ENCODE data around the gene GALP.
"Not testable (repeated sequence)": the region's sequence is repeated elsewhere in the genome, so short reads cannot be mapped to it uniquely, and the experiment has no call there.

The GALP gene

DNA sequence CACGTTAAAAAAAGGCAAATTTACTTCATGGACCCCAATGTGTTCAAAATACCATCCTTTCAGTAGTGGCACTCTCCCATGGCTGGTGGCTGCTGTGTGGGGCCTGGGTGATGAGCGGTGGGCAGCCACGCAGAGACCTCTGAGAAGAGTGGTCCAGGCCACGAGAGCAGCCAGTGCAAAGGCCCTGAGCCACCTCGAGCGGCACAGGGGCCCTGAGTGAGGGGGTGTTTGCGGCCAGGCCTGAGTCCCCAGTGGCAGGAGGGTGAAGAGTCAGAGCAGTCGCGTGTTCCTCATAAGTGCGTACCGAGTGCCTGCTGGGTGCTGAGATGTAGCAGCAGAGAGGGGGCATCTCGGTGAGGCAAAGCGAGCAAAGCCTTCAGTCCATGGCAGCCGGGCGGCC, 27.7 kb upstream of the GALP start:
- H2AFZ ChIP-seq (ENCODE audit: low read depth, low read length): no peak overlapping the region
- peaks cover 26% of the 10 kb centered on the region for H3K36me3 ChIP-seq (replicated peaks; ENCODE audit: low read depth, low read length)
- H3K4me2 ChIP-seq (ENCODE audit: low read length): no peak overlapping the region
- TF ChIP-seq, protein P1, sequence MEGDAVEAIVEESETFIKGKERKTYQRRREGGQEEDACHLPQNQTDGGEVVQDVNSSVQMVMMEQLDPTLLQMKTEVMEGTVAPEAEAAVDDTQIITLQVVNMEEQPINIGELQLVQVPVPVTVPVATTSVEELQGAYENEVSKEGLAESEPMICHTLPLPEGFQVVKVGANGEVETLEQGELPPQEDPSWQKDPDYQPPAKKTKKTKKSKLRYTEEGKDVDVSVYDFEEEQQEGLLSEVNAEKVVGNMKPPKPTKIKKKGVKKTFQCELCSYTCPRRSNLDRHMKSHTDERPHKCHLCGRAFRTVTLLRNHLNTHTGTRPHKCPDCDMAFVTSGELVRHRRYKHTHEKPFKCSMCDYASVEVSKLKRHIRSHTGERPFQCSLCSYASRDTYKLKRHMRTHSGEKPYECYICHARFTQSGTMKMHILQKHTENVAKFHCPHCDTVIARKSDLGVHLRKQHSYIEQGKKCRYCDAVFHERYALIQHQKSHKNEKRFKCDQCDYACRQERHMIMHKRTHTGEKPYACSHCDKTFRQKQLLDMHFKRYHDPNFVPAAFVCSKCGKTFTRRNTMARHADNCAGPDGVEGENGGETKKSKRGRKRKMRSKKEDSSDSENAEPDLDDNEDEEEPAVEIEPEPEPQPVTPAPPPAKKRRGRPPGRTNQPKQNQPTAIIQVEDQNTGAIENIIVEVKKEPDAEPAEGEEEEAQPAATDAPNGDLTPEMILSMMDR (IDR thresholded peaks at IDR 0.05; ENCODE audit: low read depth, low read length): no peak
- TF ChIP-seq EZH2phosphoT487 (IDR thresholded peaks at IDR 0.05; ENCODE audit: low read depth): no peak
- no peaks in the 10 kb centered on the region for H3K27me3 ChIP-seq (ENCODE audit: low read depth, low read length)
- H3K9ac ChIP-seq (ENCODE audit: low read length): no peak overlapping the region
- no peaks in the 10 kb centered on the region for H3K9me3 ChIP-seq (ENCODE audit: insufficient read depth, low read length)
- H3K79me2 ChIP-seq (ENCODE audit: low read length): peaks cover 56% of the 10 kb centered on the region
- peaks cover 16% of the 10 kb centered on the region; the same call in 1 of the 2 replicates for H4K20me1 ChIP-seq (ENCODE audit: insufficient read depth, low read length)
- H3K4me1 ChIP-seq (ENCODE audit: low read length): no peaks in the 10 kb centered on the region
- H3K4me3 ChIP-seq (ENCODE audit: low read length): no peak overlapping the region
- no peak overlapping the region for H3K27ac ChIP-seq (ENCODE audit: low read length)

DNA sequence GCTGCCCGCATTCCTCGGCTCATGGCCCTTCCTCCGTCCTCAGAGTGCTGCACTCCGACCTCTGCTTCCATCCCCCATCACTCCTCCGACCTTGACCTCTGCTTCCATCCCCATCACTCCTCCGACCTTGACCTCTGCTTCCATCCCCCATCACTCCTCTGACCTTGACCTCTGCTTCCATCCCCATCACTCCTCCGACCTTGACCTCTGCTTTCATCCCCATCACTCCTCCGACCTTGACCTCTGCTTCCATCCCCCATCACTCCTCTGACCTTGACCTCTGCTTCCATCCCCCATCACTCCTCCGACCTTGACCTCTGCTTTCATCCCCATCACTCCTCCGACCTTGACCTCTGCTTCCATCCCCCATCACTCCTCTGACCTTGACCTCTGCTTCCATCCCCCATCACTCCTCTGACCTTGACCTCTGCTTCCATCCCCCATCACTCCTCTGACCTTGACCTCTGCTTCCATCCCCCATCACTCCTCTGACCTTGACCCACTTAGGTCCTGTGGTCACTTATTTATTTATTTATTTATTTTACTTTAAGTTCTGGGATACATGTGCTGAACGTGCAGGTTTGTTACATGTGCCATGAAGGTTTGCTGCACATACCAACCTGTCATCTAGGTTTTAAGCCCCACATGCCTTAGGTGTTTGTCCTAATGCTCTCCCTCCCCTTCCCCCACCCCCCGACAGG, 26.7 kb upstream of the GALP start:
- H3K9ac ChIP-seq (ENCODE audit: low read length); H3K27me3 ChIP-seq (ENCODE audit: low read depth, low read length); H3K4me2 ChIP-seq (ENCODE audit: low read length); H3K9me3 ChIP-seq (ENCODE audit: insufficient read depth, low read length); H3K27ac ChIP-seq (ENCODE audit: low read length); H3K4me1 ChIP-seq (ENCODE audit: low read length); H3K4me3 ChIP-seq (ENCODE audit: low read length); H2AFZ ChIP-seq (ENCODE audit: low read depth, low read length): not testable (repeated sequence)
- Histone ChIP-seq H4K20me1 (ENCODE audit: insufficient read depth, low read length) (peaks cover 18% of the 10 kb centered on the region; the same call in 1 of the 2 replicates), H3K36me3 (replicated peaks; ENCODE audit: low read depth, low read length) (peaks cover 26% of the 10 kb centered on the region), H3K79me2 (ENCODE audit: low read length) (peaks cover 50% of the 10 kb centered on the region)

DNA sequence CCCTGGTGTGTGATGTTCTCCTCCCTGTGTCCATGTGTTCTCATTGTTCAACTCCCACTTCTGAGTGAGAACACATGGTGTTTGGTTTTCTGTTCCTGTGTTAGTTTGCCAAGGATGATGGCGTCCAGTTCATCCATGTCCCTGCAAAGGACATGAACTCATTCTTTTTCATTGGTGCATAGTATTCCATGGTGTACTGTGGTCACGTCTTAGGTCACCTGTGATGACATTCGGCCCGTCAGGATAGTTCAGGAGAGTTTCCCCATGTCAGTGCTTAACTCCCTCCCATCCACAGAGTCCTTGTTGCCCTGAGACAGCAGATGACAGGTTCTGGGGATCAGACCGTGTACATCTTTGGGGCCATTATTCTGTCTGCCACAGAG, 26.2 kb upstream of the GALP start:
- Histone ChIP-seq H3K4me3 (ENCODE audit: low read length) (no peak overlapping the region), H2AFZ (ENCODE audit: low read depth, low read length) (no peak overlapping the region), H3K27ac (ENCODE audit: low read length) (no peak overlapping the region), H3K4me2 (ENCODE audit: low read length) (no peak overlapping the region), H3K4me1 (ENCODE audit: low read length) (no peaks in the 10 kb centered on the region), H3K9ac (ENCODE audit: low read length) (no peak overlapping the region), H4K20me1 (ENCODE audit: insufficient read depth, low read length) (peaks cover 18% of the 10 kb centered on the region; the same call in 1 of the 2 replicates), H3K27me3 (ENCODE audit: low read depth, low read length) (no peaks in the 10 kb centered on the region), H3K79me2 (ENCODE audit: low read length) (peaks cover 45% of the 10 kb centered on the region), H3K9me3 (ENCODE audit: insufficient read depth, low read length) (no peaks in the 10 kb centered on the region), H3K36me3 (replicated peaks; ENCODE audit: low read depth, low read length) (peaks cover 26% of the 10 kb centered on the region)
- TF ChIP-seq, protein P1 (IDR thresholded peaks at IDR 0.05; ENCODE audit: low read depth, low read length): no peak
- TF ChIP-seq EZH2phosphoT487 (IDR thresholded peaks at IDR 0.05; ENCODE audit: low read depth): no peak

DNA sequence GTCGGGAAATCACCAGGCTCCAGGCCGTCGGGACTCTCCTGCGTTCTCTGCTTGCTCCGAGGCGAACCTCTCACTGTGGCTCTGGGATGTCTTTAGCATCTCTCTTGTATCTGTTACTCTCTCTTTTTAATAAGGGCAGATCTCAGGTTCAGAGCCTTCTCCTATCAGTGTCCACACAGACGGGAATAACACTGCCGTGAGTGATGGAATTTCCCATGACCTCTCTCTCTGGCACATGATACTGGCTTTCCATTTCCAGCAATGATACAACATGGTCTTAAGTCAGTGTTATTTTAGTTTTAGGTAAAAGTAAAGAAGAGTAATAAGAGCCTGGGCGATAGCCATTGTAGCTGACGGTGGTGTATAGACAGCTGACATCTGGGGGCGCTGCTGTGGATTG, 25.4 kb upstream of the GALP start:
- no peaks in the 10 kb centered on the region for H3K4me1 ChIP-seq (ENCODE audit: low read length)
- H4K20me1 ChIP-seq (ENCODE audit: insufficient read depth, low read length): peaks cover 18% of the 10 kb centered on the region; the same call in 1 of the 2 replicates
- no peak overlapping the region for H3K4me3 ChIP-seq (ENCODE audit: low read length)
- H3K9me3 ChIP-seq (ENCODE audit: insufficient read depth, low read length): no peaks in the 10 kb centered on the region
- TF ChIP-seq EZH2phosphoT487 (IDR thresholded peaks at IDR 0.05; ENCODE audit: low read depth): no peak
- TF ChIP-seq, protein P1 (IDR thresholded peaks at IDR 0.05; ENCODE audit: low read depth, low read length): no peak
- H3K27me3 ChIP-seq (ENCODE audit: low read depth, low read length): no peaks in the 10 kb centered on the region
- H3K27ac ChIP-seq (ENCODE audit: low read length): no peak overlapping the region
- no peak overlapping the region for H3K4me2 ChIP-seq (ENCODE audit: low read length)
- peaks cover 38% of the 10 kb centered on the region for H3K79me2 ChIP-seq (ENCODE audit: low read length)
- H3K36me3 ChIP-seq (replicated peaks; ENCODE audit: low read depth, low read length): peaks cover 30% of the 10 kb centered on the region
- H3K9ac ChIP-seq (ENCODE audit: low read length): no peak overlapping the region
- no peak overlapping the region for H2AFZ ChIP-seq (ENCODE audit: low read depth, low read length)
